GM18508 (cell line): ENCODE measurements around the gene PLD5.
"Not testable (repeated sequence)": the region's sequence is repeated elsewhere in the genome, so short reads cannot be mapped to it uniquely, and the experiment has no call there.

Experiments used
- ATAC-seq: cut with Tn5 transposase; IDR thresholded peaks from one replicate; pipeline ENCODE4 v1.9.1; 2021; ENCODE audit warnings: moderate number of reproducible peaks; ENCODE audit not compliant: insufficient read depth, unreplicated experiment

Gene PLD5

DNA sequence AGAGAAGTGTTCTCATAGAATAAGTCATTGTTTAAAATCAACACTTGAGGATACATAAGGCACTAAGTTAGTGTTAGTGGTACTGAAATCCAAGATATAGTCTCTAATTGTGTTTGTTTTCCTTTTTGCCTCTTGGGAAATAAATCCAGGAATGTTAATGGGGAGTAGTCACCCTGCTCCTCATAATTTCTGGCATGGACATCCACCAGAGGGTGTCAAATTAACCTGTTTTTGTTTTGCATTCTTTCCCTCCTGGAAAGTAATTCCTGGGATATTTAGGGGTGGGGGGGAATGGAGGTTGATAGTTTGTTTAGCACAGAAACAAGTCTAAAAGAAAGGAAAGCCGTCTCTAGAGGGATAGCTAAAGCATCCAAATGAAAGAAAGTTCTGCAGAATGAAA, 437.8 kb downstream of the PLD5 start:
- no peak for ATAC-seq

DNA sequence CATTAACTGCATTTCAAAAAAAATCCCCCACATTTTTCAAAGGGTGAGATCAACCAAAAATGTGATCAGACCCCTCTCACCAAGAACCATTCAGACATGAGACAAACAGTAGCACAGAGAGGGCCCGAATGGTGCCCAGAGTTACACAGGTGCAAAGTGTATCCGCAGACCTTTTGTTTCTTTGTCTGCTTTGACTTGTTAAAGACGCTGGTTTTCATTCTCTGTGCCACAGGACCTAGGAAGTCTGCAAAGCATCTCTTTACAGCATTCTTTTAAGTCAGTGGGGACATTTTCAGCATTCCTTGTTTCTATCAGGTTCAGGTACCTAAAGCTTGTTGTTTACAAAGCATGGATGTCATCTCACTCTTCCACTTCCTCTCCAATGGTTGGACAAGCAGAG, 438.4 kb downstream of the PLD5 start:
- ATAC-seq = no peak

DNA sequence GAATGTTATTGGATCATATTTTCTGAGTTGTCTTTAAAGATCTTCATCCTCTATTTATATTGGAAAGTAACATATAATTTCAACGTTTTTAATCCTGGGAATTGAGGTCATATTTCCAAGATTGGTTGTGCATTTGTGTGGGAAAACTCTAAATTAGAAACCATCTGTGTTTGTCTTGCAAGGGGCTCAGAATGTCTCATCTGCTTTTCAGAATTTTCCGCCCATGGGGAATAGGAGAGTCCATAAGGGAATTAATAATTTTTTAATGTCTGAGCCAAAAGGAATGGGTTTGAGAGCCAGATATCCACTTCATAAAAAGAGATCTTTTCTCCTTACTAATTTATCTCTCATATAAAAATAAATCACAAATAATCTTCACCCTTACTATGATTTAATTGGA, 440.8 kb downstream of the PLD5 start:
- no peak for ATAC-seq

DNA sequence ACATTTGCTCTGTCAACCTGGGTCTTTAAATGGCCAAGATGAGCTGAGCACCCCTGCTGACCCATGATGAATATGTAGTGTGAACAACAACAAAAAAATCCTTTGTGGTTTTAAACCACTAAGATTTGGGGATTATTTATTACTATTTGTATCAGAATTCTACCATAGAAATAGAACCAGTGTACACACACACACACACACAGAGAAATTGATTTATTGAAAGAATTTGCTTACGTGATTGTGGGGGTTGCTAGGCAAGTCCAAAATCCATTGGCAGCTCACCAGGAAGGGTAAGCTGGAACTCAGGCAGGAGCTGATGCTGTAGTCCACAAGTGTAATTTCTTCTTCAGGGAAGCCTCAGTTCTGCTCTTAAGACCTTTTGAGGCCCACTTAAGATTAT, 443.1 kb downstream of the PLD5 start:
- no peak for ATAC-seq

DNA sequence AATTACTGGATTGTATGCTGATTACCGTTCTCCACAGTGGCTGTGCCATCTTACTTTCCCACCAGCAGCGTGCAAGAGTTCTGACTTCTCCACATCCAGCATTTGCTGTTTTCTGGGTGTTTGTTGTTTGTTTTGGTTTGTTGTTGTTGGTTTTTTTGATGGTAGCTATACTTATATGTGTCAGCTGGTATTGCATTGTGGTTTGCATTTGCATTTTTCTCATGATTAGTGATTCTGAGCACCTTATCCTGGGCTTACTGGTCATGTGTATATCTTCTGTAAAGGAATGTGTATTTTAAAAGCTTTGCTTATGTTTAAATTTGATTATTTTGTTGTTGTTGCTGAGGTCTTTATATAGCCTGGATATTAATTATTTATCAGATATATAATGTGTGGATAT, 458.7 kb downstream of the PLD5 start:
- no peak for ATAC-seq

DNA sequence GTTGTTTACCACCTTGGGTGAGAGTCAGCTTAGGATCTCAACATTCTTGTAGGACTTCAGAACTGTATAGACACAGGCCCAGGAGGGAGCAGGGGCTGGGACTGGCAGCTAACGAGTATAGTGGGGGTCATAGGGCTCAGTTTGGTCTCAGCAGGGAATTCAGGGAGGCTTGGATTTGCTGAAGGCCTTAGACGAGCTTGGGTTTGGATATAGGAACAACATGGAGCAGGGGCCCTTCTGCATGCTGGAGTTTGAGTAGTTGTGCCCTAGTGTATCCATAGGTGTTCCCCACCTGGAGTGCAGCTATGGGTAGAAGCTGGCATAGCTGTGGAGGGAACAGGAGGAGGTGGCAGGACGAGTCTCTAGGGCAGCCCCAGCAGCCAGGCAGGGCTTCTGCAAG, 462.2 kb downstream of the PLD5 start:
- ATAC-seq = no peak

DNA sequence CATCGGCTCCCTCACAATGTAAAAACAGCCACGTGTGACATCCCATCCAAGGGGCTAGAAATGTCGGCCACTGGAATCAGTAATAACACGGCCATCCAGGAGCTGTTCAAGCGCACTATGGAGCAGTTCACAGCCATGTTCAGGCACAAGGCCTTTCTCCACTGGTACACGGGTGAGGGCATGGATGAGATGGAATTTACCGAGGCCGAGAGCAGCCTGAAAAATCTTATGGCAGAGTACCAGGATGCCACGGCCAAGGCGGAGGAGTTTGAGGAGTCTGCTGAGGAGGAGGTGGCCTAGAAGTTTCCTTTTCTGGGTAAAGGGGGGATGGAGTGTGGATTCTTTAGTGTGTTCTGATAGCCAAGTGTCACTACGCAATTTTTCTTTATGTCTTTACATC, 464.5 kb downstream of the PLD5 start:
- ATAC-seq = no peak

DNA sequence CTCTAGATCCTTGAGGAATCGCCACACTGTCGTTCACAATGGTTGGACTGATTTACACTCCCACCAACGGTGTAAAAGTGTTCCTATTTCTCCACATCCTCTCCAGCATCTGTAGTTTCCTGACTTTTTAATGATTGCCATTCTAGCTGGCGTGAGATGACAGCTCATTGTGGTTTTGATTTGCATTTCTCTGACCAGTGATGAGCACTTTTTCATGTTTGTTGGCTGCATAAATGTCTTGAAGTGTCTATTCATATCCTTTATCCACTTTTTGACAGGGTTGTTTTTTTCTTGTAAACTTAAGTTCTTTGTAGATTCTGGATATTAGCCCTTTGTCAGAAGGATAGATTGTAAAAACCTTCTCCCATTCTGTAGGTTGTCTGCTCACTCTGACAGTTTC, 465.9 kb downstream of the PLD5 start:
- ATAC-seq = peak; percentile 91

DNA sequence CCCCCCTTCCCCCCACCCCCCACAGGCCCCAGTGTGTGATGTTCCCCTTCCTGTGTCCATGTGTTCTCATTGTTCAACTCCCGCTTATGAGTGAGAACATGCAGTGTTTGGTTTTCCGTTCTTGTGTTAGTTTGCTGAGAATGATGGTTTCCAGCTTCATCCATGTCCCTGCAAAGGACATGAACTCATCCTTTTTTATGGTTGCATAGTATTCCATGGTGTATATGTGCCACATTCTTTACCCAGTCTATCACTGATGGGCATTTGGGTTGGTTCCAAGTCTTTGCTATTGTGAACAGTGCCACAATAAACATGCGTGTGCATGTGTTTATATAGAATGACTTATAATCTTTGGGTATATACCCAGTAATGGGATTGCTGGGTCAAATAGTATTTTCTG, 466.3 kb downstream of the PLD5 start:
- ATAC-seq = not testable (repeated sequence)

DNA sequence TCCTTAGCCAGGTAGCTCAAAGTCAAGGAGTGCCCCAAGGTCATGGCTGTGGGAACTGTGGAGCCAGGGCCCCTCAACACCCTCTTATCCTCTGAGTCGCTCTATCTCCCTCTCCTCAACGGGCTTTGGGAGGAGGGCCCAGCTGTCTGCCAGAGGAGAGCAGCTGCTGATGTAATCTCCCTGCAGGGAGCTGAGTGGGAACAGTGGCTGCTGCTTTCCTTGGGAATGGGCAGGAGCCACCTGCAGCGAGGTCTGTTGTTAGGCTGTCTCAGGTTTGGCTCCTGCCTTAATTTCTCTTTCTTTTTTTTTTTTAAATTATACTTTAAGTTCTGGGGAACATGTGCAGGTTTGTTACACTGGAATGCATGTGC, 466.8 kb downstream of the PLD5 start:
- no peak for ATAC-seq

DNA sequence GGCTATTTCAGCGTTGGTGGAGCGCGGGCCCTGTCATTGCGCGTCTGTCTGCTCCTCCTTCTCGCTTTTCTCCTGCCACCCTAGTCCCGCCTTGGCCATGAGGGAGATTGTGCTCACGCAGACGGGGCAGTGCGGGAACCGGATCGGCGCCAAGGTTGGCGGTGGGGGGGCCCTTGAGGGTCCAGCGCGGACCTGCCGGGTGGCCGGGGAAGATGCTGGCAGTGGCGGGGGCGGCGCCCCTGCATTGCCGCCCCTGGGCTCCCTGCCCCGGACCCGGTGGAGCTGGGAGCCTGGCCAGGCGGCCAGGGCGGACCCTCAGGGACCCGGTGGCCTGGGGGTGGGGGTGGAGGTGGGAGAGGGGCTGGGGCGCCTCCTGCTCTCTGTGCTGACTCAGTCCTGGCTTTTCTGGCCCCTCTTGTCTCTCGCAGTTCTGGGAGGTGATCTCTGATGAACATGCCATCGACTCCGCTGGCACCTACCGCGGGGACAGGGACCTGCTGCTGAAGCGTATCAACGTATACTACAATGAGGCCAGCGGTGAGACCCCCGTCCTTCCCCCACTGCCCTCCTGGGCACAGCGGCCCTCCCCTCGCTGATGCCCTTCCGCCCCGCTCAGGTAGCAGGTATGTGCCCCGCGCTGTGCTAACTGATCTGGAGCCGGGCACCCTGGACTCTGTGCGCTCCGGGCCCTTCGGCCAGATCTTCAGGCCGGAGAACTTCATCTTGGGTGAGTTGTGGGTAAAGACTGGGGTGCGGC, 467.3 kb downstream of the PLD5 start:
- ATAC-seq = no peak

DNA sequence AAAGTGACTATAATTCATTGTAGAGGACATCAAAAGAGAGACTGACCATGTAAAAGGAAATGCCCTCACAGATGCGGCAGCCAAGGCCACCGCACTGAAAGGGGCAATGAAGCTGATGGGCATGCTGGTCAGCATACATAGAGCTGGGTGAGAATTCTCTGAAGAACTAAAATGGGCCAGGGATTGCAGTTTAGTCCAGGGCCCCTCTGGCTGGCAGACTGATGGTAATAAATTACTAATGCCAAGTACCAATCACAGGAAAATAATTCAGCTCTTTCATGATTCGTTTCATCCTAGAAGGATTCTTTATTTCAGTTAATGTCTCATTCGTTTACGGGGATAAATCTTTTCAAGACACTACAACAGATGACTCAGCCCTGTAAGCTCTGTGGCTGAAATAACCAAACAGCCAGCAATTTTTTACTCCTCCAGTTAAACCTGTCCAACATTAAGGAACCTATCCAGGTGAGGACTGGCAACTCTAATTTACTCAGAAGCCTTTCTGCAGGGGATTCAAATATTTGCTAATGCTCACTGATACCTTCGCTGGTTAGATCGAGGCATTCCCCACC, 468.7 kb downstream of the PLD5 start:
- ATAC-seq = no peak

DNA sequence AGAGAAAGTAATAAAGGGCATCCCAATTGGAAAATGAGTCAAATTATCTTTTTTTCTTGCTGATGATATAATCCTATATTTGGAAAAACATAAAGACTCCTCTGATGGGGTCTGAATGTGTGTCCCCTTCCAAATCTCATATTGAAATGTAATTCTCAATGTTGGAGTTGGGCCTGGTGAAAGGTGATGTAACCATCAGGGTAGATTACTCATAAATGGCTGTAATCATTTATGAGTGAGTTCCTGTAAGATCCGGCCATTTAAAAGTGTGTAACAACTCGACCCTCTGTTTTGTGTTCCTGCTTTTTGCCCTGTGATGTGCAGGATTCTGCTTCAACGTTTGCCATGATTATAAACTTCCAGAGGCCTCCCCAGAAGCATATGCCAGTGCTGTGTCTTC, 481.3 kb downstream of the PLD5 start:
- no peak for ATAC-seq

DNA sequence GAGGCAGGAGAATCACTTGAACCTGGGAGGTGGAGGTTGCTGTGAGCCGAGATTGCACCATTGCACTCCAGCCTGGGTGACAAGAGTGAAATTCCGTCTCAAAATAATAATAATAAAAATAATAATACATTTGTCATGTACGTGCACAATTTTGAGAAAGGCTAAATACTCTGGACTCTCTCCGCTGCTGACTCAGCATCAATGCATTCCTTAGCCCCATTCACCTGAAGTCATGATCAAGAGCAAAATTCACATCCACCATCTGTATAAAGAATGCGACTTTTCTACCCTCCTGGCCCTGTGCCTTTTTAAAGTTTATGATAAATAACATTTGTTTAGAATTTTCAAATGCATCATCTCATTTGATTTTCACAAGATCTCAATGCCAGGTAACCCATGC, 490.1 kb downstream of the PLD5 start:
- ATAC-seq = no peak

DNA sequence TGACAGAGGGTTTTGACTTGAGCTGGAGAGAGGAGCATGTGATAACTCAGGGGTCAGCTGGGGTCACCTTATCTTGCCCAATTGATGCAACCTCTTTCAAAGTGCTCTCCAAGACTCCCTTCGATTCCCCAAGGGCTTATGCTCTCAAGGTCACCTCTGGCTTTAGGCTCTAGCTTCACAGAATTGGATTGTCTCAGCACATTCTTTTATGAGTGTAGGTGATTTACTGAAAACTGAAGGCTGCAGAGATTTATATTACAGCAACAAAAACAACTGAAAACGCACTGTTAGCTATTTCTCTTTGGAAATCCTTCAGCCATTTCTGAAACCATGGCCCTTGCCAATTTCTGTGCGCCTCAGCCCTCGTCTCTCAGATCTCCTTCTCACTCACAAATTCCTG, 491.1 kb downstream of the PLD5 start:
- no peak for ATAC-seq
